Left ventricle myocardium inferior (tissue), 1 donor: ENCODE data around the gene PGLYRP4. TPM values are rescaled to one million over a fixed set of nuclear protein-coding genes. Genes with fewer than 3 reads are reported as not detected.

ENCODE experiments used
- DNase-seq: peaks from one replicate; pipeline ENCODE4 v3.0.0-alpha.2; 2020
- H3K27ac ChIP-seq: fragments of 200-600 bp; replicated peaks from 2 replicates; pipeline ENCODE4 v1.8.0; 2021
- H3K27me3 ChIP-seq: fragments of 200-600 bp; 2 replicates; pipeline ENCODE4 v1.8.0; 2021; ENCODE audit warnings: low read depth
- H3K36me3 ChIP-seq: fragments of 200-600 bp; 2 replicates; pipeline ENCODE4 v1.8.0; 2021
- H3K4me1 ChIP-seq: fragments of 200-600 bp; 2 replicates; pipeline ENCODE4 v1.8.0; 2021
- H3K4me3 ChIP-seq: fragments of 200-600 bp; 2 replicates; pipeline ENCODE4 v1.8.0; 2021; ENCODE audit warnings: mild to moderate bottlenecking, moderate library complexity
- H3K9me3 ChIP-seq: fragments of 200-600 bp; replicated peaks from 2 replicates; pipeline ENCODE4 v1.8.0; 2021
- intact Hi-C: fragments of 100-400 bp; cut with micrococcal nuclease; formaldehyde crosslinking; loops from one replicate; pipeline ENCODE4 v1.11.0; 2022
- total RNA-seq: library from RNA; stranded (reverse); fragmentation: NEBNext Ultra II Directional; extraction: Animal tissue kit (Norgen Biotek cat#: 25700); gene quantifications from one replicate; pipeline ENCODE4 v1.2.1, GENCODE V29; 2021
- TF ChIP-seq, protein P1 (sequence below): fragments of 200-600 bp; IDR thresholded peaks from 2 replicates; pipeline ENCODE4 v1.8.0; 2021; ENCODE audit warnings: antibody characterized with exemption, mild to moderate bottlenecking, borderline replicate concordance
- donor health status: DM: no; HTN: yes; CAD: no; lungs with severe emphysema.

PGLYRP4 gene
- total RNA-seq, 1 donor from 2014 or later, result not detected

DNA sequence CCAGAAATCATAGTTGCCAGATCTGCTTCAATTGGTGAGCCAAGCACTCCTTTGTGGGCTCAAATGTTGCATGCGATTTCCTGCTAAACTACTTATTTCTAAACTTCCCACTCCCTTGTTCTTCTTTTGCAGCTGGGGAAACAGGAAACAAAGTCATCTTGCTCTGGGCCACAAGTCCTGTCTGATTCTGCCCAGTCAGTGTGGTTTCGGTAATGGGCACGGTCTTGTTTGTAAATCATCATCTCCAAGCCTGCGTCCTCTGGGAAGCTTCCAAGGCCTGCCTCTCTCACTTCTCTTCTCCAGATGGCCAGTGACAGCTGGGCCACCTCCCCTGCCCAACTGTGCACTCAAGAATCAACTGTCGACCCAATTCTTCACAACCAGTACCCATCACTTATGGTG, 37.9 kb upstream of the PGLYRP4 start:
- peak; percentile 55 for DNase-seq
- intact Hi-C loops, result no loop called here
- peaks cover 5% of the 10 kb centered on the region for H3K4me1 ChIP-seq
- peaks cover 22% of the 10 kb centered on the region for H3K9me3 ChIP-seq
- no peaks in the 10 kb centered on the region for H3K36me3 ChIP-seq
- H3K27ac ChIP-seq, result peak overlapping the region; percentile 27
- no peak overlapping the region for H3K4me3 ChIP-seq
- TF ChIP-seq, protein P1, sequence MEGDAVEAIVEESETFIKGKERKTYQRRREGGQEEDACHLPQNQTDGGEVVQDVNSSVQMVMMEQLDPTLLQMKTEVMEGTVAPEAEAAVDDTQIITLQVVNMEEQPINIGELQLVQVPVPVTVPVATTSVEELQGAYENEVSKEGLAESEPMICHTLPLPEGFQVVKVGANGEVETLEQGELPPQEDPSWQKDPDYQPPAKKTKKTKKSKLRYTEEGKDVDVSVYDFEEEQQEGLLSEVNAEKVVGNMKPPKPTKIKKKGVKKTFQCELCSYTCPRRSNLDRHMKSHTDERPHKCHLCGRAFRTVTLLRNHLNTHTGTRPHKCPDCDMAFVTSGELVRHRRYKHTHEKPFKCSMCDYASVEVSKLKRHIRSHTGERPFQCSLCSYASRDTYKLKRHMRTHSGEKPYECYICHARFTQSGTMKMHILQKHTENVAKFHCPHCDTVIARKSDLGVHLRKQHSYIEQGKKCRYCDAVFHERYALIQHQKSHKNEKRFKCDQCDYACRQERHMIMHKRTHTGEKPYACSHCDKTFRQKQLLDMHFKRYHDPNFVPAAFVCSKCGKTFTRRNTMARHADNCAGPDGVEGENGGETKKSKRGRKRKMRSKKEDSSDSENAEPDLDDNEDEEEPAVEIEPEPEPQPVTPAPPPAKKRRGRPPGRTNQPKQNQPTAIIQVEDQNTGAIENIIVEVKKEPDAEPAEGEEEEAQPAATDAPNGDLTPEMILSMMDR, result no peak
- peaks cover 4% of the 10 kb centered on the region for H3K27me3 ChIP-seq

DNA sequence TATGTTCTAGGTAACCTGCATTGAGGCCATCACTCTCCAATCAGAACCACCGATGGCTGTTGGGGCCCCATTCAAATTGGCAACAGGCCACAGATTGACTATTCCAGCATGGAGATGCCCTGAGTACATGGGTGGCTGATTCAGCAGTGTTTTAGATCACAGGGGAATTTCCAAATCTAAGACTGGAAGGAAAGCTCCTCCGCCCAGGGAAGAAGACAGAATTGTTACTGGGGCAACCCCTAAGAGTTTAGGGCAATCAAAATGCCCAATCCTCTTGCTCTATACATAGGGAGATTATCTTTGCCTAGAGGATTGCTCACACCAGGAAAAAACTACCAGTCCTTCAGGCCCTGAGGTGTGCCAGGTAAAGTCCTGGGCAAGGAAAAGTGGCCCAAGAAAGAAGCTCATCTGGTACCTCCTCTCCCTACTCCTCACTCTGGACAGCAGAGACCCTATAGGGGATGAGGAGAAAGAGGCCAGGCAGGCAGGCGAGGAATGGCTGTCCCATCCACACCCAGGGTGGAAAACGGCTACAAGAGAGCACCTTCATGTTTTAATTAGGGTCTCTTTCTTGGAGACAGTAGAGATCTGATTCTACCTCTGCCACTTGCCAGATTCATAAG, 36.4 kb upstream of the PGLYRP4 start:
- peaks cover 34% of the 10 kb centered on the region for H3K9me3 ChIP-seq
- no peak overlapping the region for H3K4me3 ChIP-seq
- TF ChIP-seq, protein P1, result no peak
- intact Hi-C loops, result no loop called here
- H3K4me1 ChIP-seq, result no peaks in the 10 kb centered on the region
- H3K27ac ChIP-seq, result peak overlapping the region; percentile 27
- peaks cover 1% of the 10 kb centered on the region for H3K27me3 ChIP-seq
- DNase-seq, result no peak
- H3K36me3 ChIP-seq, result no peaks in the 10 kb centered on the region

DNA sequence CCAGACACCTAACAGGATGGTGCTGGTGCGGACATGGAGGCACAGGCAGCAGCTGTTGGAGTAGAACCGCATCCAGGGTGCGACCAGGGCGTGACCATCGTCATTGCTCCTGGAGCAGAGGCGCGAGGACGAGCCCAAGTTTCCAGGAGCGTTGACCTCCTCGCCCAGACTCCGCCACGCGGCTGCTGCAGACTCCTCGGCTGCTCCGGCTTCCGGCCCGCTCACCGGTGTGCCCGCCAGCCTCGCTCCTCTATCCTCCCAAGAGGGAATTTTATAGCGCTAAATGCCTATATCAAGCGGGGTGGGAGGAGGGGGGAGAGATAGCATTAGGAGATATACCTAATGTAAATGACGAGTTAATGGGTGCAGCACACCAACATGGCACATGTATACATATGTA, 32.1 kb upstream of the PGLYRP4 start:
- no peaks in the 10 kb centered on the region for H3K36me3 ChIP-seq
- H3K27me3 ChIP-seq, result peaks cover 17% of the 10 kb centered on the region
- peaks cover 34% of the 10 kb centered on the region for H3K9me3 ChIP-seq
- TF ChIP-seq, protein P1, result no peak
- H3K4me3 ChIP-seq, result no peak overlapping the region
- DNase-seq, result no peak
- no peaks in the 10 kb centered on the region for H3K4me1 ChIP-seq
- intact Hi-C loops, result no loop called here
- H3K27ac ChIP-seq, result no peak overlapping the region

DNA sequence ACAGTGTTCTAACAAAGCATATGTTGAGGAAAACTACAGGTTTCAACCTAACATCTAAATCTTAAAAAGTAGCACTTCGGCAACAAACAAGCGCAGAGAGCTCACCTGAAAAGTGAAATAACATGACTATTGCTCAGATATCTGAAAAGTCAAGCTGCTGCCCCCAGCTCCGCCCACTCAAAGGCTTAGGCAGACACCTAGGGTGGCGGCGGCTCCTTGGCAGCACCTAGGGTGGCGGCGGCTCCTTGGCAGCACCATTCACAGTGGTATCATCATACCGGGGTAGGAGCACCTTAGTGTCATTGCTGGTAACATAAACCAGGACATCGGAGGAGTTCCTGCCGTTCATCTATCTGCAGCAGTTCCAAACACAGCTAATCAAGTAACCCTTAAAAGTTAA, 30.9 kb upstream of the PGLYRP4 start:
- Histone ChIP-seq H3K27ac (no peak overlapping the region), H3K9me3 (peaks cover 34% of the 10 kb centered on the region), H3K4me3 (no peak overlapping the region), H3K36me3 (no peaks in the 10 kb centered on the region), H3K4me1 (no peaks in the 10 kb centered on the region), H3K27me3 (peaks cover 17% of the 10 kb centered on the region)
- DNase-seq, result no peak
- TF ChIP-seq, protein P1, result no peak
- intact Hi-C loops, result no loop called here

DNA sequence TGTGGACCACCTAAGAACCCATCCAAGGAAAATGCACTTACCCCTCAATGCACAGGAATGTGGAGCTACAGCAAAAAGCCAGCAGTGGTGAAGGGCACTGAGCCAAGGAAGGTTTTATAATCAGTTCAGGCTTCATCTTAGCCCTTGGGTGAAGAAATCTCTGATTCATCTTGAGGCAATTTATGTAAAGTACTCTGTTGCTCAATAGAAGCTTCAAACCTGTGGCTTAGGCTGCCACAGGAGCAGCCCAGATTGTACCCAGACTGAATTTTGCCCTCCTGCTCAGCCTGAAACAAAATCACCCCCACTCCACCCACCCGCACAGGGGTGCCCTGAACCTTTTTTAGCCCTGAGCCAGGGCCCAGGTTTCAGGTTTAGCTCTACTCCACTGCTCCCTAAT, 26.9 kb upstream of the PGLYRP4 start, which contains the start of gene S100A12:
S100A12 (minus strand) TSS at position 111 of the 400 bp plus-strand sequence. CDS start 1,029 bp downstream, outside the sequence.
- H3K36me3 ChIP-seq, result no peaks in the 10 kb centered on the region
- H3K27ac ChIP-seq, result no peak within 1 kb of the TSS
- H3K4me1 ChIP-seq, result no peaks in the 10 kb centered on the region
- TF ChIP-seq, protein P1, result no peak
- intact Hi-C loops, result no loop called here
- no peak within 1 kb of the TSS for H3K4me3 ChIP-seq
- DNase-seq, result no peak
- peaks cover 25% of the 10 kb centered on the region for H3K27me3 ChIP-seq
- H3K9me3 ChIP-seq, result peaks cover 3% of the 10 kb centered on the region
